ENCODE results near the gene ARID1B. TPM values are rescaled to one million over a fixed set of nuclear protein-coding genes. Genes with fewer than 3 reads are reported as not detected.

The ARID1B gene
- total RNA-seq, 6 experiments from 2014 or later, result 32.5 to 44.3 (median 36.5) TPM

GRCh38 chr6:156790711-156791319, 13.6 kb downstream of the ARID1B start:
- no peak for DNase-seq
- no peak for TF ChIP-seq CTCF (IDR thresholded peaks at IDR 0.05)
- H3K27me3 Mint-ChIP-seq (ENCODE audit: insufficient read depth), result peaks cover 3% of the 10 kb centered on the region
- no peaks in the 10 kb centered on the region for H3K36me3 Mint-ChIP-seq (ENCODE audit: low read depth)
- no peak overlapping the region for H3K27ac Mint-ChIP-seq
- no peaks in the 10 kb centered on the region for H3K9me3 Mint-ChIP-seq
- H3K4me3 Mint-ChIP-seq, result no peak overlapping the region
- H3K4me1 Mint-ChIP-seq (ENCODE audit: low read depth), result peaks cover 69% of the 10 kb centered on the region

GRCh38 chr6:156791320-156791850, 14.2 kb downstream of the ARID1B start:
- H3K27ac Mint-ChIP-seq, result no peak overlapping the region
- H3K9me3 Mint-ChIP-seq, result no peaks in the 10 kb centered on the region
- peaks cover 3% of the 10 kb centered on the region for H3K27me3 Mint-ChIP-seq (ENCODE audit: insufficient read depth)
- H3K4me3 Mint-ChIP-seq, result no peak overlapping the region
- peaks cover 69% of the 10 kb centered on the region for H3K4me1 Mint-ChIP-seq (ENCODE audit: low read depth)
- no peak for TF ChIP-seq CTCF (IDR thresholded peaks at IDR 0.05)
- H3K36me3 Mint-ChIP-seq (ENCODE audit: low read depth), result no peaks in the 10 kb centered on the region
- no peak for DNase-seq

GRCh38 chr6:156793200-156793599, 16.0 kb downstream of the ARID1B start:
- no peaks in the 10 kb centered on the region; the same call in 1 of the 2 replicates for H3K36me3 Mint-ChIP-seq (ENCODE audit: low read depth)
- H3K4me3 Mint-ChIP-seq, result no peak overlapping the region
- H3K4me1 Mint-ChIP-seq (ENCODE audit: low read depth), result peaks cover 64% of the 10 kb centered on the region
- H3K27ac Mint-ChIP-seq, result no peak overlapping the region
- no peaks in the 10 kb centered on the region for H3K9me3 Mint-ChIP-seq
- no peak for TF ChIP-seq CTCF (IDR thresholded peaks at IDR 0.05)
- no peak for DNase-seq
- peaks cover 1% of the 10 kb centered on the region for H3K27me3 Mint-ChIP-seq (ENCODE audit: insufficient read depth)

- Mint-ChIP-seq H3K27me3 (ENCODE audit: insufficient read depth) (peaks cover 1% of the 10 kb centered on the region), H3K9me3 (no peaks in the 10 kb centered on the region), H3K27ac (no peak overlapping the region), H3K4me3 (no peak overlapping the region), H3K36me3 (ENCODE audit: low read depth) (no peaks in the 10 kb centered on the region; the same call in 1 of the 2 replicates), H3K4me1 (ENCODE audit: low read depth) (peaks cover 52% of the 10 kb centered on the region)
- no peak for DNase-seq
- no peak for TF ChIP-seq CTCF (IDR thresholded peaks at IDR 0.05)
Measured at GRCh38 chr6:156794546-156795354, 17.6 kb downstream of the ARID1B start.

GRCh38 chr6:156795825-156796224, 18.6 kb downstream of the ARID1B start:
- H3K4me1 Mint-ChIP-seq (ENCODE audit: low read depth), result peaks cover 45% of the 10 kb centered on the region
- H3K27me3 Mint-ChIP-seq (ENCODE audit: insufficient read depth), result peaks cover 1% of the 10 kb centered on the region
- TF ChIP-seq CTCF (IDR thresholded peaks at IDR 0.05), result no peak
- H3K9me3 Mint-ChIP-seq, result no peaks in the 10 kb centered on the region
- no peak overlapping the region for H3K27ac Mint-ChIP-seq
- no peak overlapping the region; the same call in 1 of the 2 replicates for H3K4me3 Mint-ChIP-seq
- DNase-seq, result no peak
- H3K36me3 Mint-ChIP-seq (ENCODE audit: low read depth), result no peaks in the 10 kb centered on the region; the same call in 1 of the 2 replicates
